NB4 (cell line): ENCODE measurements around the gene MAP3K9.

Experiments
- MYC ChIP-seq: IDR thresholded peaks from 2 replicates; pipeline ENCODE4 v1.6.1; 2011; ENCODE audit warnings: low read depth, low read length
- POLR2A ChIP-seq: IDR thresholded peaks from 2 replicates; pipeline ENCODE4 v1.6.1; 2011; ENCODE audit warnings: mild to moderate bottlenecking; ENCODE audit not compliant: insufficient read length; ENCODE audit errors: extremely low read depth
- TF ChIP-seq, protein P1 (sequence below): IDR thresholded peaks from one replicate; pipeline ENCODE4 v1.5.1; 2012; ENCODE audit warnings: low read depth, low read length
- TF ChIP-seq, protein P2 (sequence below): IDR thresholded peaks from 2 replicates; pipeline ENCODE4 v1.6.1; 2011; ENCODE audit warnings: low read depth, low read length

DNA sequence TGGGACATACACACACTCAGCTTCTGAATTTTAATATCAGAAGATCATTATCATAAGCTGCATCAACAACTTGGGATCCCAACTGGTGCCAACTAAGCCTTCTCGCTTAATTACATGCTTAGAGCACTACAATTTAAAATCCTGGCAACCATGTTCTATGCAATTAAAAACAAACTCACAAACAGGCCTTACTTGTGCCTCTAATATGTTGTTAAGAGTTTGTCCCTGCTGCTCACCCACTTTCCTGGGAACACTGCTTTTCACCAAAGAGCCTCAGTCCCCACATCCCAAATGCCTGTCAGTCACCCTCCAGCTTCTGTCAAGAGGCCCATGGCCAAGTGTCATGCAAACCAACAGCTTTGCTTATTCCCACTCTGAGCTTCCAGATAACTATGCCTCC, 97.9 kb downstream of the MAP3K9 start:
- TF ChIP-seq, protein P1, sequence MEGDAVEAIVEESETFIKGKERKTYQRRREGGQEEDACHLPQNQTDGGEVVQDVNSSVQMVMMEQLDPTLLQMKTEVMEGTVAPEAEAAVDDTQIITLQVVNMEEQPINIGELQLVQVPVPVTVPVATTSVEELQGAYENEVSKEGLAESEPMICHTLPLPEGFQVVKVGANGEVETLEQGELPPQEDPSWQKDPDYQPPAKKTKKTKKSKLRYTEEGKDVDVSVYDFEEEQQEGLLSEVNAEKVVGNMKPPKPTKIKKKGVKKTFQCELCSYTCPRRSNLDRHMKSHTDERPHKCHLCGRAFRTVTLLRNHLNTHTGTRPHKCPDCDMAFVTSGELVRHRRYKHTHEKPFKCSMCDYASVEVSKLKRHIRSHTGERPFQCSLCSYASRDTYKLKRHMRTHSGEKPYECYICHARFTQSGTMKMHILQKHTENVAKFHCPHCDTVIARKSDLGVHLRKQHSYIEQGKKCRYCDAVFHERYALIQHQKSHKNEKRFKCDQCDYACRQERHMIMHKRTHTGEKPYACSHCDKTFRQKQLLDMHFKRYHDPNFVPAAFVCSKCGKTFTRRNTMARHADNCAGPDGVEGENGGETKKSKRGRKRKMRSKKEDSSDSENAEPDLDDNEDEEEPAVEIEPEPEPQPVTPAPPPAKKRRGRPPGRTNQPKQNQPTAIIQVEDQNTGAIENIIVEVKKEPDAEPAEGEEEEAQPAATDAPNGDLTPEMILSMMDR, result no peak
- TF ChIP-seq POLR2A, result no peak
- TF ChIP-seq, protein P2, sequence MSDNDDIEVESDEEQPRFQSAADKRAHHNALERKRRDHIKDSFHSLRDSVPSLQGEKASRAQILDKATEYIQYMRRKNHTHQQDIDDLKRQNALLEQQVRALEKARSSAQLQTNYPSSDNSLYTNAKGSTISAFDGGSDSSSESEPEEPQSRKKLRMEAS, result no peak
- no peak for TF ChIP-seq MYC
